ENCODE results near the gene GPRASP2. TPM values are rescaled to one million over a fixed set of nuclear protein-coding genes. Genes with fewer than 3 reads are reported as not detected.
"Not testable (repeated sequence)": the region's sequence is repeated elsewhere in the genome, so short reads cannot be mapped to it uniquely, and the experiment has no call there.

GPRASP2 gene
- total RNA-seq (10 to 100 TPM; 21.2 to 24.1 (median 23.0) TPM), polyA plus RNA-seq (9.9 TPM)
- long read RNA-seq, donor 1, transcript GPRASP2-202 (5 exons, 581 nt) = major isoform, 28 of 121 reads
- long read RNA-seq, donor 1, partial matches to known transcripts = 18 of 121 reads
- long read RNA-seq, donor 1, other reads (novel, unspliced or antisense) = 72 of 121 reads
- long read RNA-seq, donor 2, transcript GPRASP2-202 (5 exons, 581 nt) = major isoform, 8 of 38 reads
- long read RNA-seq, donor 2, partial matches to known transcripts = 7 of 38 reads
- long read RNA-seq, donor 2, other reads (novel, unspliced or antisense) = 23 of 38 reads
- long read RNA-seq, donor 3, transcript GPRASP2-202 (5 exons, 581 nt) = major isoform, 56 of 66 reads
- long read RNA-seq, donor 3, partial matches to known transcripts = 2 of 66 reads
- long read RNA-seq, donor 3, other reads (novel, unspliced or antisense) = 4 of 66 reads
- long read RNA-seq, donor 4, transcript GPRASP2-202 (5 exons, 581 nt) = major isoform, 18 of 54 reads
- long read RNA-seq, donor 4, partial matches to known transcripts = 6 of 54 reads
- long read RNA-seq, donor 4, other reads (novel, unspliced or antisense) = 30 of 54 reads

- H3K27ac ChIP-seq (ENCODE audit: low read length) = peak within 1 kb of the TSS; percentile 73
- H3K9me3 ChIP-seq (ENCODE audit: control insufficient read depth, low read length) = no peaks in the 10 kb centered on the region
- no peaks in the 10 kb centered on the region for H3K4me1 ChIP-seq (ENCODE audit: control insufficient read depth, insufficient read depth, low read length)
- H3K4me3 ChIP-seq (ENCODE audit: low read length) = peak within 1 kb of the TSS; percentile 53
- no peaks in the 10 kb centered on the region for H3K27me3 ChIP-seq (ENCODE audit: control insufficient read depth, insufficient read depth)
- ATAC-seq (peak; percentile 93 to 94), DNase-seq (peak; percentile 70 to 89 (median 88))
- intact Hi-C loops (cut with DNase I) = no loop called here
- WGBS = under 1% methylated on average over 68 of the region's 68 CpGs
These were observed at the start of gene GPRASP2 for GRCh38 chrX:102712216-102712966. Gene GPRASP2 (plus strand): TSS chrX:102712448. CDS start chrX:102714870, 2,422 bp downstream.

- intact Hi-C loops (cut with DNase I); DNase-seq; H3K9me3 ChIP-seq (ENCODE audit: control insufficient read depth, low read length); H3K4me3 ChIP-seq (ENCODE audit: low read length); H3K27ac ChIP-seq (ENCODE audit: low read length); H3K4me1 ChIP-seq (ENCODE audit: control insufficient read depth, insufficient read depth, low read length); ATAC-seq; H3K27me3 ChIP-seq (ENCODE audit: control insufficient read depth, insufficient read depth): not testable (repeated sequence)
- 99% methylated on average over 4 of the region's 4 CpGs for WGBS
These were observed 48.4 kb upstream of the GPRASP2 start for GRCh38 chrX:102663820-102664219.

- ATAC-seq; H3K4me3 ChIP-seq (ENCODE audit: low read length); H3K27ac ChIP-seq (ENCODE audit: low read length); intact Hi-C loops (cut with DNase I); H3K9me3 ChIP-seq (ENCODE audit: control insufficient read depth, low read length); H3K27me3 ChIP-seq (ENCODE audit: control insufficient read depth, insufficient read depth); H3K4me1 ChIP-seq (ENCODE audit: control insufficient read depth, insufficient read depth, low read length); DNase-seq: not testable (repeated sequence)
- WGBS = 94% methylated on average over 1 of the region's 1 CpG
These were observed 45.2 kb upstream of the GPRASP2 start for GRCh38 chrX:102667034-102667433.

- intact Hi-C loops (cut with DNase I) = no loop called here
- WGBS = 82% methylated on average over 4 of the region's 4 CpGs
- no peak overlapping the region for H3K27ac ChIP-seq (ENCODE audit: low read length)
- H3K9me3 ChIP-seq (ENCODE audit: control insufficient read depth, low read length) = no peaks in the 10 kb centered on the region
- ATAC-seq (no peak), DNase-seq (peak in 1 of 3 donors; percentile 28)
- no peaks in the 10 kb centered on the region for H3K27me3 ChIP-seq (ENCODE audit: control insufficient read depth, insufficient read depth)
- no peaks in the 10 kb centered on the region for H3K4me1 ChIP-seq (ENCODE audit: control insufficient read depth, insufficient read depth, low read length)
- H3K4me3 ChIP-seq (ENCODE audit: low read length) = no peak overlapping the region
These were observed 42.7 kb upstream of the GPRASP2 start for GRCh38 chrX:102669526-102669925.

GRCh38 chrX:102672856-102673255, 39.4 kb upstream of the GPRASP2 start:
- Histone ChIP-seq H3K4me1 (ENCODE audit: control insufficient read depth, insufficient read depth, low read length) (no peaks in the 10 kb centered on the region), H3K27me3 (ENCODE audit: control insufficient read depth, insufficient read depth) (no peaks in the 10 kb centered on the region), H3K27ac (ENCODE audit: low read length) (no peak overlapping the region), H3K9me3 (ENCODE audit: control insufficient read depth, low read length) (no peaks in the 10 kb centered on the region), H3K4me3 (ENCODE audit: low read length) (no peak overlapping the region)
- intact Hi-C loops (cut with DNase I) = no loop called here
- ATAC-seq (peak; percentile 46 to 55), DNase-seq (peak in 2 of 3 donors; percentile 24 to 54)
- 26% methylated on average over 3 of the region's 3 CpGs for WGBS

- H3K27me3 ChIP-seq (ENCODE audit: control insufficient read depth, insufficient read depth); H3K4me3 ChIP-seq (ENCODE audit: low read length); H3K9me3 ChIP-seq (ENCODE audit: control insufficient read depth, low read length); ATAC-seq; DNase-seq; H3K4me1 ChIP-seq (ENCODE audit: control insufficient read depth, insufficient read depth, low read length); intact Hi-C loops (cut with DNase I); H3K27ac ChIP-seq (ENCODE audit: low read length): not testable (repeated sequence)
- 97% methylated on average over 1 of the region's 1 CpG for WGBS
These were observed 34.8 kb upstream of the GPRASP2 start for GRCh38 chrX:102677479-102677878.

- ATAC-seq = no peak
- Histone ChIP-seq H3K4me3 (ENCODE audit: low read length) (no peak overlapping the region), H3K27me3 (ENCODE audit: control insufficient read depth, insufficient read depth) (no peaks in the 10 kb centered on the region), H3K4me1 (ENCODE audit: control insufficient read depth, insufficient read depth, low read length) (no peaks in the 10 kb centered on the region), H3K27ac (ENCODE audit: low read length) (no peak overlapping the region), H3K9me3 (ENCODE audit: control insufficient read depth, low read length) (no peaks in the 10 kb centered on the region)
- WGBS = 60% methylated on average over 2 of the region's 2 CpGs
- intact Hi-C loops (cut with DNase I) = no loop called here
- DNase-seq = no peak
These were observed 27.3 kb upstream of the GPRASP2 start for GRCh38 chrX:102684772-102685520.

GRCh38 chrX:102694749-102695148, 17.5 kb upstream of the GPRASP2 start:
- Histone ChIP-seq H3K4me3 (ENCODE audit: low read length) (no peak overlapping the region), H3K9me3 (ENCODE audit: control insufficient read depth, low read length) (no peaks in the 10 kb centered on the region), H3K27me3 (ENCODE audit: control insufficient read depth, insufficient read depth) (no peaks in the 10 kb centered on the region), H3K27ac (ENCODE audit: low read length) (no peak overlapping the region), H3K4me1 (ENCODE audit: control insufficient read depth, insufficient read depth, low read length) (no peaks in the 10 kb centered on the region)
- ATAC-seq (no peak), DNase-seq (no peak)
- 94% methylated on average over 3 of the region's 3 CpGs for WGBS
- intact Hi-C loops (cut with DNase I) = no loop called here

GRCh38 chrX:102696306-102696705, 15.9 kb upstream of the GPRASP2 start:
- no peak overlapping the region for H3K4me3 ChIP-seq (ENCODE audit: low read length)
- no peaks in the 10 kb centered on the region for H3K27me3 ChIP-seq (ENCODE audit: control insufficient read depth, insufficient read depth)
- no peaks in the 10 kb centered on the region for H3K9me3 ChIP-seq (ENCODE audit: control insufficient read depth, low read length)
- no peak overlapping the region for H3K27ac ChIP-seq (ENCODE audit: low read length)
- ATAC-seq (no peak), DNase-seq (no peak)
- no peaks in the 10 kb centered on the region for H3K4me1 ChIP-seq (ENCODE audit: control insufficient read depth, insufficient read depth, low read length)
- intact Hi-C loops (cut with DNase I) = no loop called here

GRCh38 chrX:102697494-102697893, 14.8 kb upstream of the GPRASP2 start:
- Histone ChIP-seq H3K27me3 (ENCODE audit: control insufficient read depth, insufficient read depth) (no peaks in the 10 kb centered on the region), H3K27ac (ENCODE audit: low read length) (no peak overlapping the region), H3K9me3 (ENCODE audit: control insufficient read depth, low read length) (no peaks in the 10 kb centered on the region), H3K4me3 (ENCODE audit: low read length) (no peak overlapping the region), H3K4me1 (ENCODE audit: control insufficient read depth, insufficient read depth, low read length) (no peaks in the 10 kb centered on the region)
- no peak for DNase-seq
- ATAC-seq = no peak
- intact Hi-C loops (cut with DNase I) = no loop called here
